SK-N-SH (cell line): ENCODE data around the gene COL26A1. TPM values are rescaled to one million over a fixed set of nuclear protein-coding genes. Genes with fewer than 3 reads are reported as not detected.

Source experiments
- CTCF ChIA-PET: fragments of 300-600, 350-600 bp; formaldehyde crosslinking; extraction: SDS; loops from one replicate; lab custom pipeline; 2021; lab: Yijun Ruan, JAX
- POLR2A ChIA-PET: fragments of 350-600 bp; sonication (Branson Sonifier 250); formaldehyde crosslinking; extraction: SDS; loops from one replicate; lab custom pipeline; 2020; ENCODE audit warnings: antibody characterized with exemption, inconsistent platforms; lab: Yijun Ruan, JAX
- DNase-seq: peaks from one replicate; pipeline ENCODE4 v3.0.0; 2012
- H2AFZ ChIP-seq: fragments of 200-600 bp; sonication (generic); 2 replicates; pipeline ENCODE4 v1.8.1; 2016; ENCODE audit warnings: antibody characterized with exemption, mild to moderate bottlenecking, low read depth
- H3F3A ChIP-seq: fragments of 200-600 bp; sonication (generic); replicated peaks from 2 replicates; pipeline ENCODE3; 2016; ENCODE audit warnings: antibody characterized with exemption, mild to moderate bottlenecking; ENCODE audit not compliant: insufficient read depth
- H3K27ac ChIP-seq, 2 experiments: fragments of 200-500 bp in 1 of 2; fragments of 200-600 bp in 1 of 2; sonication (Bioruptor generic) in 1 of 2; sonication (generic), shearing (Covaris generic) in 1 of 2; 2 replicates each; pipeline versions ENCODE4 v1.5.1 to v1.6.1; 2014 to 2016; ENCODE audit warnings: low read depth in 2 of 2, inconsistent platforms in 1 of 2, low read length in 1 of 2, mild to moderate bottlenecking in 1 of 2, mixed read lengths in 1 of 2
- H3K27me3 ChIP-seq: fragments of 200-600 bp; sonication (generic), shearing (Covaris generic); 2 replicates; pipeline ENCODE4 v1.6.1; 2016; ENCODE audit warnings: mixed run types; ENCODE audit not compliant: insufficient read depth
- H3K36me3 ChIP-seq, 2 experiments: fragments of 200-500 bp in 1 of 2; fragments of 200-600 bp in 1 of 2; sonication (Bioruptor generic) in 1 of 2; sonication (generic) in 1 of 2; replicated peaks in 1 of 2; 2 replicates each; pipeline versions ENCODE3 to v1.5.1; 2014 to 2016; ENCODE audit warnings: low read length in 1 of 2, mild to moderate bottlenecking in 1 of 2; ENCODE audit not compliant: insufficient read depth in 2 of 2, control insufficient read depth in 1 of 2
- H3K4me1 ChIP-seq, 2 experiments: fragments of 200-500 bp in 1 of 2; fragments of 200-600 bp in 1 of 2; sonication (Bioruptor generic) in 1 of 2; sonication (generic), shearing (Covaris generic) in 1 of 2; 2 replicates each; pipeline versions ENCODE4 v1.5.1 to v1.6.1; 2014 to 2016; ENCODE audit warnings: low read depth in 1 of 2, low read length in 1 of 2, mixed run types in 1 of 2; ENCODE audit not compliant: insufficient read depth in 2 of 2, control insufficient read depth in 1 of 2
- H3K4me2 ChIP-seq: fragments of 200-600 bp; sonication (generic), shearing (Covaris generic); 2 replicates; pipeline ENCODE4 v1.6.1; 2017; ENCODE audit warnings: mixed run types
- H3K4me3 ChIP-seq, 2 experiments: fragments of 200-500 bp in 1 of 2; fragments of 200-600 bp in 1 of 2; sonication (Bioruptor generic) in 1 of 2; sonication (generic), shearing (Covaris generic) in 1 of 2; 2 replicates each; pipeline versions ENCODE4 v1.5.1 to v1.8.1; 2014 to 2016; ENCODE audit warnings: low read depth in 2 of 2, inconsistent platforms in 1 of 2, low read length in 1 of 2, mild to moderate bottlenecking in 1 of 2, mixed read lengths in 1 of 2, moderate library complexity in 1 of 2
- H3K79me2 ChIP-seq: fragments of 200-600 bp; sonication (generic); 2 replicates; pipeline ENCODE4 v1.8.1; 2017; ENCODE audit warnings: mild to moderate bottlenecking; ENCODE audit not compliant: insufficient read depth
- H3K9ac ChIP-seq: fragments of 200-600 bp; sonication (generic); 2 replicates; pipeline ENCODE4 v1.6.1; 2017; ENCODE audit warnings: mixed run types
- H3K9me2 ChIP-seq: fragments of 200-600 bp; sonication (generic); 2 replicates; pipeline ENCODE4 v1.6.1; 2017; ENCODE audit warnings: mixed run types
- H3K9me3 ChIP-seq: fragments of 200-600 bp; sonication (generic); 2 replicates; pipeline ENCODE4 v1.6.1; 2017; ENCODE audit warnings: mixed run types, mild to moderate bottlenecking, moderate library complexity
- H4K20me1 ChIP-seq: fragments of 200-600 bp; sonication (generic); 2 replicates; pipeline ENCODE4 v1.6.1; 2017; ENCODE audit warnings: mild to moderate bottlenecking, mixed run types; ENCODE audit not compliant: insufficient read depth
- ELF1 ChIP-seq: IDR thresholded peaks from 2 replicates; pipeline ENCODE4 v1.4.0; 2012
- FOSL2 ChIP-seq: IDR thresholded peaks from 2 replicates; pipeline ENCODE4 v1.4.0; 2012; ENCODE audit warnings: low read depth, mild to moderate bottlenecking, moderate library complexity, borderline replicate concordance
- FOXJ3 ChIP-seq: sonication (generic); formaldehyde crosslinking; IDR thresholded peaks from 2 replicates; pipeline ENCODE4 v1.5.1; 2020; ENCODE audit warnings: mild to moderate bottlenecking, missing genetic modification reagents
- FOXM1 ChIP-seq: IDR thresholded peaks from 2 replicates; pipeline ENCODE4 v1.4.0; 2012; ENCODE audit warnings: low read depth, mild to moderate bottlenecking
- GATA2 ChIP-seq: sonication (generic); formaldehyde crosslinking; IDR thresholded peaks from 2 replicates; pipeline ENCODE4 v1.5.0; 2020; ENCODE audit warnings: mild to moderate bottlenecking, missing genetic modification reagents
- IRF3 ChIP-seq: fragments of 150-350 bp; IDR thresholded peaks from 2 replicates; pipeline ENCODE4 v1.6.1; 2016; ENCODE audit warnings: mild to moderate bottlenecking, low read depth, low read length
- MEF2A ChIP-seq: IDR thresholded peaks from 2 replicates; pipeline ENCODE4 v1.4.0; 2012; ENCODE audit warnings: low read depth, borderline replicate concordance
- NRF1 ChIP-seq: IDR thresholded peaks from 2 replicates; pipeline ENCODE4 v1.6.1; 2012; ENCODE audit warnings: low read depth, mild to moderate bottlenecking, low read length
- RAD21 ChIP-seq: IDR thresholded peaks from 2 replicates; pipeline ENCODE4 v1.6.1; 2012; ENCODE audit warnings: mild to moderate bottlenecking, low read length
- RCOR1 ChIP-seq: fragments of 150-350 bp; IDR thresholded peaks from 2 replicates; pipeline ENCODE4 v1.6.1; 2017; ENCODE audit warnings: antibody characterized with exemption, low read length
- SIN3A ChIP-seq: IDR thresholded peaks from 2 replicates; pipeline ENCODE4 v1.6.1; 2012; ENCODE audit warnings: low read depth, mild to moderate bottlenecking, low read length, moderate library complexity, borderline replicate concordance
- SMC3 ChIP-seq: IDR thresholded peaks from 2 replicates; pipeline ENCODE4 v1.6.1; 2012; ENCODE audit warnings: low read depth, low read length, improper control_type of control experiment
- YY1 ChIP-seq: IDR thresholded peaks from 2 replicates; pipeline ENCODE4 v1.4.0; 2012; ENCODE audit warnings: low read depth, mild to moderate bottlenecking
- WGBS: methylation state at CpG from one replicate; pipeline ENCODE4 v1.1.6; 2017; ENCODE audit warnings: low lambda C conversion rate; 5-methylcytosine and 5-hydroxymethylcytosine counted together
- polyA plus RNA-seq, 3 experiments: library from polyadenylated mRNA; depleted of rRNA; stranded (reverse); fragments of >200 nt; gene quantifications; 2 replicates each; pipeline ENCODE4 v1.2.3, GENCODE V29; 2012

COL26A1 gene
- polyA plus RNA-seq, 1 of the 3 experiments (the other 2 are of a cell fraction) = 0.05 TPM

- H3K9me3 ChIP-seq = no peaks in the 10 kb centered on the region
- no peaks in the 10 kb centered on the region for H4K20me1 ChIP-seq
- no peak overlapping the region for H3K9ac ChIP-seq
- no peaks in the 10 kb centered on the region for H3K9me2 ChIP-seq
- no peaks in the 10 kb centered on the region for H3K36me3 ChIP-seq
- H3K27me3 ChIP-seq = no peaks in the 10 kb centered on the region
- ChIA-PET POLR2A (no interaction called here), CTCF (interaction anchor here (0.7 to 6.8 kb wide), 6 partner anchors 15 to 737 kb away, joined by 3 to 56 read pairs (median 8); partner anchors contain the start of gene IFT22)
- H2AFZ ChIP-seq = no peak overlapping the region
- no peak overlapping the region for H3K4me2 ChIP-seq
- no peak overlapping the region for H3K27ac ChIP-seq
- no peaks in the 10 kb centered on the region for H3F3A ChIP-seq
- H3K4me3 ChIP-seq = no peak overlapping the region
- peaks cover 0 to 20% of the 10 kb centered on the region in 2 experiments; a peak in 1 of 4 replicates for H3K4me1 ChIP-seq
- H3K79me2 ChIP-seq = no peaks in the 10 kb centered on the region
- DNase-seq = no peak
- WGBS = 86% methylated on average over 9 of the region's 11 CpGs
- TF ChIP-seq IRF3 (no peak), MEF2A (no peak), FOSL2 (no peak), SMC3 (no peak), YY1 (no peak)
These were observed 172.2 kb downstream of the COL26A1 start for GRCh38 chr7:101534873-101535272.

- Histone ChIP-seq H3K27ac (no peak overlapping the region), H3K79me2 (no peaks in the 10 kb centered on the region), H3K9me3 (no peaks in the 10 kb centered on the region), H3K4me2 (no peak overlapping the region), H2AFZ (no peak overlapping the region), H3K27me3 (no peaks in the 10 kb centered on the region)
- DNase-seq = no peak
- WGBS = 47% methylated on average over 4 of the region's 7 CpGs
- TF ChIP-seq RAD21 = no peak
- TF ChIP-seq GATA2 (CRISPR knock-in tag) = no peak
- no peak for TF ChIP-seq ELF1
- no peak for TF ChIP-seq SIN3A
- TF ChIP-seq FOXM1 = no peak
- TF ChIP-seq, all 33 proteins: peak for 0
- H4K20me1 ChIP-seq = no peaks in the 10 kb centered on the region
- POLR2A ChIA-PET = no interaction called here
- H3K9me2 ChIP-seq = no peaks in the 10 kb centered on the region
- CTCF ChIA-PET = interaction anchor here (0.6 to 6.8 kb wide), 10 partner anchors 11 to 736 kb away, joined by 3 to 56 read pairs (median 4); partner anchors contain the start of gene IFT22
- no peaks in the 10 kb centered on the region for H3F3A ChIP-seq
- no peak overlapping the region for H3K9ac ChIP-seq
- no peak overlapping the region for H3K4me3 ChIP-seq
- H3K4me1 ChIP-seq = peaks cover 0 to 20% of the 10 kb centered on the region in 2 experiments; a peak in 1 of 4 replicates
- H3K36me3 ChIP-seq = no peaks in the 10 kb centered on the region
These were observed 172.7 kb downstream of the COL26A1 start for GRCh38 chr7:101535351-101535751.

GRCh38 chr7:101536232-101536631 lies 173.6 kb downstream of the COL26A1 start:
- WGBS = 34% methylated on average over 5 of the region's 6 CpGs
- Histone ChIP-seq H4K20me1 (no peaks in the 10 kb centered on the region), H2AFZ (no peak overlapping the region), H3K27me3 (no peaks in the 10 kb centered on the region), H3K4me3 (no peak overlapping the region), H3K4me1 (peaks cover 0 to 20% of the 10 kb centered on the region in 2 experiments; a peak in 1 of 4 replicates), H3K27ac (0 out of 4 replicates have a peak overlapping the region, but pooled peaks of 1 of the 2 experiments have one; percentile 17), H3K36me3 (no peaks in the 10 kb centered on the region), H3K9me3 (no peaks in the 10 kb centered on the region), H3K9me2 (no peaks in the 10 kb centered on the region), H3F3A (no peaks in the 10 kb centered on the region), H3K4me2 (no peak overlapping the region), H3K79me2 (no peaks in the 10 kb centered on the region), H3K9ac (no peak overlapping the region)
- TF ChIP-seq NRF1 (no peak), FOXJ3 (no peak), RCOR1 (peak; percentile 4; the same call in 1 of the 2 replicates)
- POLR2A ChIA-PET = interaction anchor here (0.6 kb wide), 2 partner anchors 16 to 69 kb away, joined by 3 read pairs; no protein-coding TSS in a partner anchor
- peak; percentile 79 for DNase-seq
- CTCF ChIA-PET = interaction anchor here (0.7 to 6.8 kb wide), 14 partner anchors 12 to 855 kb away, joined by 3 to 56 read pairs (median 4); partner anchors contain the start of gene IFT22
